Measurements from ENCODE around the gene PTCH2.

- TF ChIP-seq CTCF (IDR thresholded peaks at IDR 0.05) (peak in 1 of 12 donors; percentile 11), POLR2A (IDR thresholded peaks at IDR 0.05) (no peak)
Observed at GRCh38 chr1:44820328-44821239, 22.5 kb downstream of the PTCH2 start.
